GM19023 (cell line): ENCODE measurements around the gene SLC5A1.

Source experiments
- ATAC-seq: cut with Tn5 transposase; IDR thresholded peaks from one replicate; pipeline ENCODE4 v1.9.1; 2021; ENCODE audit warnings: mild to moderate bottlenecking, moderate library complexity; ENCODE audit not compliant: unreplicated experiment

SLC5A1 gene

GRCh38 chr22:32050678-32051515, 7.8 kb downstream of the SLC5A1 start:
- ATAC-seq, result no peak

- no peak for ATAC-seq
These were observed 9.2 kb downstream of the SLC5A1 start for GRCh38 chr22:32052244-32052643.

GRCh38 chr22:32052936-32053791, 10.1 kb downstream of the SLC5A1 start:
- ATAC-seq, result no peak

GRCh38 chr22:32055069-32055468, 12.0 kb downstream of the SLC5A1 start:
- no peak for ATAC-seq

- ATAC-seq, result no peak
These were observed 15.7 kb downstream of the SLC5A1 start for GRCh38 chr22:32058656-32059260.

- ATAC-seq, result no peak
These were observed 16.4 kb downstream of the SLC5A1 start for GRCh38 chr22:32059426-32059825.

GRCh38 chr22:32063701-32064100, 20.6 kb downstream of the SLC5A1 start:
- no peak for ATAC-seq

GRCh38 chr22:32066820-32067219, 23.8 kb downstream of the SLC5A1 start:
- ATAC-seq, result no peak

- ATAC-seq, result no peak
These were observed 24.6 kb downstream of the SLC5A1 start for GRCh38 chr22:32067613-32068012.

GRCh38 chr22:32069579-32070372, 26.7 kb downstream of the SLC5A1 start:
- no peak for ATAC-seq

- no peak for ATAC-seq
These were observed 30.2 kb downstream of the SLC5A1 start for GRCh38 chr22:32073262-32073661.

- no peak for ATAC-seq
These were observed 30.8 kb downstream of the SLC5A1 start for GRCh38 chr22:32073823-32074380.

GRCh38 chr22:32075997-32076760, 33.1 kb downstream of the SLC5A1 start:
- ATAC-seq, result no peak

GRCh38 chr22:32076761-32077084, 33.7 kb downstream of the SLC5A1 start:
- no peak for ATAC-seq

GRCh38 chr22:32077151-32077550, 34.1 kb downstream of the SLC5A1 start:
- no peak for ATAC-seq

- no peak for ATAC-seq
These were observed 36.3 kb downstream of the SLC5A1 start for GRCh38 chr22:32079130-32080089.

GRCh38 chr22:32080904-32081303, 37.8 kb downstream of the SLC5A1 start:
- ATAC-seq, result no peak

GRCh38 chr22:32082331-32082730, 39.3 kb downstream of the SLC5A1 start:
- ATAC-seq, result no peak

GRCh38 chr22:32083000-32083399, 39.9 kb downstream of the SLC5A1 start:
- ATAC-seq, result no peak
